Heart left ventricle (tissue), 13 donors: Measurements from ENCODE around the gene TTLL9.

Experiments
- POLR2A ChIP-seq, 2 donors: fragments of 450-650 bp; IDR thresholded peaks; one replicate each; pipeline ENCODE4 v1.6.1; 2017; ENCODE audit warnings: antibody characterized with exemption in 2 of 2, mild to moderate bottlenecking in 2 of 2, moderate library complexity in 2 of 2
- TF ChIP-seq, protein P1 (sequence below), 12 donors: fragments of 200-600 bp; sonication (generic) in 4 of 12; IDR thresholded peaks; one replicate each; pipeline versions ENCODE4 v1.5.0 to v1.8.0; 2018 to 2022; ENCODE audit warnings: antibody characterized with exemption in 12 of 12, mild to moderate bottlenecking in 5 of 12
- donor health status: ischemic (EF 13 %, LVEDD 7.1; RV severe dilation, severe dysfunction).
- donor health status: DM: no; HTN: yes; CAD: no.
- donor health status: DM: no; HTN: no; CAD: no.
- donor health status: ischemic (EF 25% LVEDD 6.9; RV normal size, moderate dysfunction).
- donor health status: ischemic (EF 25% LVEDD 5.7; RV mildly dilated, moderate dysfunction).
- donor health status: ischemic (EF 35%, LVEDD 5.7; RV mildly dilated, moderate dysfunction).
- donor health status: nonischemic (EF 11% LVEDD 7.7; RV severe dilation, severe dysfunction).
- donor health status: DM: yes; HTN: yes; CAD: no.
- donor health status: PGD.
- donor health status: ischemic (EF 29% LVEDD 5.4; RV normal size, mild dysfunction).
- donor health status: nonischemic (EF 23%, LVEDD 6.1; RV moderate dilation, normal function).

- TF ChIP-seq, protein P1, sequence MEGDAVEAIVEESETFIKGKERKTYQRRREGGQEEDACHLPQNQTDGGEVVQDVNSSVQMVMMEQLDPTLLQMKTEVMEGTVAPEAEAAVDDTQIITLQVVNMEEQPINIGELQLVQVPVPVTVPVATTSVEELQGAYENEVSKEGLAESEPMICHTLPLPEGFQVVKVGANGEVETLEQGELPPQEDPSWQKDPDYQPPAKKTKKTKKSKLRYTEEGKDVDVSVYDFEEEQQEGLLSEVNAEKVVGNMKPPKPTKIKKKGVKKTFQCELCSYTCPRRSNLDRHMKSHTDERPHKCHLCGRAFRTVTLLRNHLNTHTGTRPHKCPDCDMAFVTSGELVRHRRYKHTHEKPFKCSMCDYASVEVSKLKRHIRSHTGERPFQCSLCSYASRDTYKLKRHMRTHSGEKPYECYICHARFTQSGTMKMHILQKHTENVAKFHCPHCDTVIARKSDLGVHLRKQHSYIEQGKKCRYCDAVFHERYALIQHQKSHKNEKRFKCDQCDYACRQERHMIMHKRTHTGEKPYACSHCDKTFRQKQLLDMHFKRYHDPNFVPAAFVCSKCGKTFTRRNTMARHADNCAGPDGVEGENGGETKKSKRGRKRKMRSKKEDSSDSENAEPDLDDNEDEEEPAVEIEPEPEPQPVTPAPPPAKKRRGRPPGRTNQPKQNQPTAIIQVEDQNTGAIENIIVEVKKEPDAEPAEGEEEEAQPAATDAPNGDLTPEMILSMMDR (IDR thresholded peaks at IDR 0.05), result no peak
- no peak for TF ChIP-seq POLR2A (IDR thresholded peaks at IDR 0.05)
Measured at GRCh38 chr20:31897541-31897940, 27.1 kb downstream of the TTLL9 start.
